GM18858 (cell line): Measurements from ENCODE around the gene BACH2.
A peak's percentile ranks its signal among the peaks of the same experiment; 100 is the strongest.
"Not testable (repeated sequence)": the region's sequence is repeated elsewhere in the genome, so short reads cannot be mapped to it uniquely, and the experiment has no call there.

Experiments
- ATAC-seq: cut with Tn5 transposase; IDR thresholded peaks from one replicate; pipeline ENCODE4 v1.9.1; 2021; ENCODE audit not compliant: unreplicated experiment

The BACH2 gene

GRCh38 chr6:90162648-90163387 is 133.8 kb downstream of the BACH2 start:
- no peak for ATAC-seq

DNA sequence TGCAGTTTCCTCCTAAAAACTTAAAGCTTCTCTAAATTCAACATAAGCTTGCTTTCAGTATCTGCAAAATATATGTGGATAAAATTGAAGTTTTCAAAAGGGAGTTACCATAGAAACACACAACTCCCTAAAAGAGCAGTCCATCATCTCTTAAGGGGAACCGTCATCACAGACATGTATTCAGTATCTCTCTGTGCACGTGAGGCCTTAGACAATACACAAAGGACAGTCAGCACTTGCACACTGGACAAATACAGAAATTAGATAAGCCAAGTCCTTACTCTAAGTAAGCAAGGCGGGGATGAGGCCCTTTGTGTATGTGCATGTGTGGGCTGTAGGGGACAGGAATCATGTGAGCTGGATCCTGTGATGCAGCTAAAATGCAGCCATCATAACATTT is 136.6 kb downstream of the BACH2 start:
- no peak for ATAC-seq

DNA sequence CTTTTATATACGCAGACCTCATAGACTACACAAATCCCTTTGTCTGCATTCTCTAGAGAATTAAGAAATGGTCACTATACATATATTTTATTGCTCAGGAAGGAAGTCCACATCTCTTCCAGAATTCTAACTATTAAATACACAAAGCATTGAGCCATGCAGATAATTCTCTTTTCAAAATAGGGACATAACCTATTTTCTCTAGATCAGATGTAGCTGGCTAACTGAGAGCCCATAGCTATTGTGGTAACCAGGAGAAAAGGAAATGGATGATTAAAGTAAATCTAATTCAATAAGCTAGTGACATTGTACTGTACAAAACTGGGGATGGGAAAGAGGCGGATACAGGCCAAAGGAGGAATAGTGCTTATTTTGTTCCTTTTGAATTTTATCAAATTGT is 137.2 kb downstream of the BACH2 start:
- no peak for ATAC-seq

- ATAC-seq, result no peak
These were observed 137.7 kb downstream of the BACH2 start for GRCh38 chr6:90158936-90159335.

GRCh38 chr6:90157441-90157840 is 139.2 kb downstream of the BACH2 start:
- ATAC-seq, result no peak

DNA sequence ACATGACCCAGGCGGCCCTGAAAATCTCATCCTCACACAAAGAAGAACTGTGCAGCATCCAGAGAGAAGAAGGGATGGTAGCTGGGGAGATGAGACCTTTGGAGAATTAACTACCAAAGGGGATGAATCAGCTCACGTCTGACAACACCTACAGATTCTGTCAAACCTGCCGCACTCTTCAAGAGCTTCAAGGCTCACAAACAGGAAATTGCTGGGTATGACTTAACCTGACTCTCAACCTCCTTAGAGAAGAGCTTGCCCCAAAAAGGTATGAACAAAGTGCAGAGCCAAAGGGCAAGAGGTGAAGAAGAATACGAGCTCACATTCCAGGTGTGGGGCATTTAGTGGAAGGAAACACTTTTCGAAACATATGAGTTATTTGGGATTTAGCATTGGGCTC is 139.8 kb downstream of the BACH2 start:
- no peak for ATAC-seq

DNA sequence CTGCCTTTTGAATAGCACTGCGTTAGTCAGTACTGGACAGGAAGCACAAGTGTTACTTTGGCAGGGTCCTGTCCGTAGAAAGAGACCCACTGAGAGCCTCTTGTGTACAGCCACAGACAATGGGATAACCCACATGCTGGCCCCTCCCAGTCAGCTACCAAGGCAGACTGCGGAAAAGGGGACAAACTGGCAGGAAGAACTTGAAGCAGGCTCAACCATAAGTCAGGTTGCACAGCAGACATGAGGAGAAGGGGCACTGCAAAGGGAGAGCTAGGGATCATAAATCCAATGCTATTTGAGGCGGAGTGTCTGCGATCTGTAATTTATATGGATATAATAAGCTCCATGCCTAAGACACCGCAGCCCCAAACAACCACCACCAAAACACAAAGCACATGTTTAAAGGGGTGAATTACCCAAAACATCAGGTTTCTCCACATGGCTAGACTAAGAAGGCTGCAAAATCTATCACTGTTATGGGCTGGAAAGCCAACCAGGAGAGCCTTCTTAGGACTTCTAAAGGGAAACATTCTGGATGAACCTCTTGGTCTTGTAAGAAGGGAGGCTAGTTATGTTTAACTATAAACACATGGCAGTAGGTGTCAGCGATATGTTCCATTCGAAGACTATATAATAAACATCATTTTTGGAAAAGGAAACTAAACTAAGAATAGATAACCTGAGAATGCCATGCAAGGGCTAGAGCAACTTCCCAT is 141.7 kb downstream of the BACH2 start:
- ATAC-seq, result no peak

GRCh38 chr6:90151576-90152422 is 144.8 kb downstream of the BACH2 start:
- no peak for ATAC-seq

DNA sequence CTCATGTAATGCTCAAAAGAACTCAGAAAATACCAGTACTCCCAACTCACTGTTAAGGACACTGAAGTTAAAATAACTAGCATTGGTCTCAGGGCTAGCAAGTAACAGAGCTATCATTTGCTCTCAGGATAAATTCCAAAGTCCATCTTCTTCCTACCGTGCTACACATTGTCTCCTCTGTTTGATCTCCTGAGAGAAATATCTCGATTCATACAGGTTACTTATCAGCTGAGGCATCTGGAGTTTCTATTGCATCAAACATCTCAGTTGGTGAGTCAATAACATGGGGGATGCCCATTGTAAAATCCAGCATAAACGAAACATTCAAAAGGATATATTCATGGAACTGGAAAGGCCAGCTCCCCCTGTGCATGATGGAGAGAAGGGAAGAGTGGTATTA is 147.4 kb downstream of the BACH2 start:
- no peak for ATAC-seq

DNA sequence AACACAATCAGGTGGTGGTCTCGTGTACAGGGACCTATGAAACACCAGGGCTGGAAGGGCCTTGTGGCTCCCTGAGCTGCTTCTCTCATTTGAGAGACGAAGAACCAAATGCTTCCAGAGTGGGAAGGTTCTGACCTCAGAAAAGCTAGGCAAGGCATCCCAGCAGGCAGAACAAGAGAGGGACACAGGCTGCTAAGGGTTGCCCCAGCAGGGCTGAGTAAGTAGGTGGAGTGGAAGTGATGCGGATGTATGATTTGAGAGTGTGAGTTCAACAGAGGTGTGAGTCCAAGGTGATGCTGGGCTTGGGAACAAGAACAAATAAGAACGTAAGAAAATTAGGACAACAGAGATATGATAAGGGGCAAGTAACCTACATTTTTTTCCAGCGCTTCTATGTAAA is 147.8 kb downstream of the BACH2 start:
- ATAC-seq, result no peak

DNA sequence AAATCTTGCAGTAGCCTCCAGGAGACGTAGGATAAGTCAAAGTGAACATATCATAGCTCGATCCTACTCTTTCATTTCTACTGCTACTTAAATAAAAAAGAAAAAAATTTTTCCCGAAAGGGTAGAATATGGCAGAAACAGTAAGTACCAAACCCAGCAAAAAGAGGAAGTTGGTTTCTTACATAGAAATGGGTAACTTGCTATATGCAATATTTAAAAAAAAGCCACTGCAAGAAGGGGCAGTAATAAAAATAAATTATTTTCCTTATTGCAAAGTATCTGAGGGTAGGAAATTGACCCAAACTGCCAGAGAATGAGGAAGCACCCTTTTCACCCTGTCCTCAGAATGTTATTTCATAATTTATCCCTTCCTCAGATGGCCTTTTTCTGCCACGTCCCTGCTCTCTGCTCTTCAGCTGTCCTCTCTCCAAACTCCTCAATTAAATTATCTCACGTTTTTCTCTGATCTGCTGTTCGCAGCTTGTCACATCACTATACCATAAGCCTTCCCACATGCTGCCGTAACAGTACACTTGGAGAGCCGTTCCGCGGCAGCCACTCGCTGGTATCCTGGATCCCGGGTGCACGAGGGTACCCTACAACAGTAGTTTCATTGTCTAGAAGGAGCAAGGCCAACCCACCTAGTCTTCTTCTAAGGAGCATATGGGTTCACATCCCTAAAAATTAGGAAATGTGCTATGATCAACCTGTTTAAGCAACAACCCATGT is 149.6 kb downstream of the BACH2 start:
- ATAC-seq, result no peak

- no peak for ATAC-seq
These were observed 150.6 kb downstream of the BACH2 start for GRCh38 chr6:90146024-90146423.

DNA sequence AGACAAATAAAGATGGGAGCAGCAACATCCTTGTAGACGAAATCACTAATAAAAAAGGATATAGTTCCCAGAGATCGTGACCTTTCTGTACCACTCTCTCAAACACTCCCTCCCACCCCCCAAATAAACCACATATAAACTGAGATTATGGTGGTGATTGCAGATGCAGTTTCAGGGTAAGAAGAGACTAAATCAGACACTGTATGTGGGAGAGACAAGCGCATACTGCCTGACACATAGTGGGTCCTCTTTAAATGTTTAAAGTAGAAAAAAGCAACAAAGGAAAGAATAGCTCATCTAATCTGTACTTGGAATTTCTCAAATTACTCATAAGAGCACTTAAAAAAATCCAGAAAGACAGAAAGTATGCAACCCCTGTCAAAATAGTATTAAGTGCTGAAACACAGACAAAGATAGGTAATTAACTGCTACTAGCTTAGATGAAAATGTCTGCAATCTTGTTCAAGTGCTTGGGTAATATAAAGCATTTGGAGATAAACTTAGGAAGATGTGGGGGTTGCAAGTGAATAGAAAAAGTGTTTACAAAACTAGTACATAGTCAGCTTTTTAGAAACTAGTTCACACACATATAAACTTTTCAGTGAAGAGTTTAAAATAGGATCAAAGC is 151.6 kb downstream of the BACH2 start:
- no peak for ATAC-seq

GRCh38 chr6:90144396-90144795 is 152.2 kb downstream of the BACH2 start:
- ATAC-seq, result peak; percentile 69

- ATAC-seq, result no peak
These were observed 156.0 kb downstream of the BACH2 start for GRCh38 chr6:90140683-90141082.

- ATAC-seq, result no peak
These were observed 157.3 kb downstream of the BACH2 start for GRCh38 chr6:90139272-90139817.

GRCh38 chr6:90136837-90137568 is 159.6 kb downstream of the BACH2 start:
- no peak for ATAC-seq

- no peak for ATAC-seq
These were observed 160.5 kb downstream of the BACH2 start for GRCh38 chr6:90136176-90136575.

DNA sequence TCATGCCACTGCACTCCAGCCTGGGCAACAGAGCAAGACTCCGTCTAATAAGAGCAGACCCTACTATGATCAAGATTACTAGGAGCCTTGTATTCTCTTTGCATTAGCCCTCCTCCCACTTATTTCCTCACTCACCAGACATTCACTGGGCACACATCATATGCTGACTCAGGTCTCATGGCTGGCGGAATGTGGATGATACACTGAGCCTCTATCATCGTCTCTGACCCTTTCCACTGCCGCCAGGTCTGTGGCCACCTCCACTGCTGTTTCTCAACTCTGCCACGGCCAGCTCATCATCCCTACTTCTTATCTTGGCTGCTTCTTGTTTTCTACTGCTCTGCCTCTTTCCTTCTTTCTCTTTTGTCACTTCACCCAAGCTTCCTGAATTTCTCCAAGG is 161.0 kb downstream of the BACH2 start:
- ATAC-seq, result no peak

- ATAC-seq, result not testable (repeated sequence)
These were observed 163.0 kb downstream of the BACH2 start for GRCh38 chr6:90133664-90134063.
